Prostate gland (tissue), 2 donors: ENCODE data around the gene KAZN.

ENCODE experiments used
- CTCF ChIP-seq, 4 experiments: fragments of 200-600 bp in 2 of 4; fragments of 450-650 bp in 2 of 4; sonication (generic) in 2 of 4; IDR thresholded peaks; 1 replicate in 3 of 4; 2 replicates in 1 of 4; pipeline ENCODE4 v1.5.1; 2016 to 2019; ENCODE audit warnings: antibody characterized with exemption in 4 of 4, mild to moderate bottlenecking in 2 of 4, moderate library complexity in 2 of 4
- POLR2A ChIP-seq: fragments of 450-650 bp; IDR thresholded peaks from one replicate; pipeline ENCODE4 v1.6.1; 2016; ENCODE audit warnings: antibody characterized with exemption, mild to moderate bottlenecking
- POLR2AphosphoS5 ChIP-seq: sonication (generic); formaldehyde crosslinking; IDR thresholded peaks from one replicate; pipeline ENCODE4 v1.6.1; 2017; ENCODE audit warnings: antibody characterized with exemption

- no peak for TF ChIP-seq CTCF (IDR thresholded peaks at IDR 0.05)
- no peak for TF ChIP-seq POLR2A
- no peak for TF ChIP-seq POLR2AphosphoS5
Measured at GRCh38 chr1:14652840-14653239, 54.4 kb downstream of the KAZN start.
